Activated CD8-positive, alpha-beta memory T cell treated with anti-CD3 and anti-CD28 coated beads, Interleukin-2, amount 50 U/mL, for 1 hour (primary cell): ENCODE measurements around the gene FAM227A.
"Not testable (repeated sequence)": the region's sequence is repeated elsewhere in the genome, so short reads cannot be mapped to it uniquely, and the experiment has no call there.

Experiments
- DNase-seq: peaks from one replicate; pipeline ENCODE4 v3.0.0-alpha.2; 2020; ENCODE audit errors: extremely low read depth

FAM227A gene

GRCh38 chr22:38611559-38611958, 44.6 kb downstream of the FAM227A start:
- DNase-seq, result no peak

DNA sequence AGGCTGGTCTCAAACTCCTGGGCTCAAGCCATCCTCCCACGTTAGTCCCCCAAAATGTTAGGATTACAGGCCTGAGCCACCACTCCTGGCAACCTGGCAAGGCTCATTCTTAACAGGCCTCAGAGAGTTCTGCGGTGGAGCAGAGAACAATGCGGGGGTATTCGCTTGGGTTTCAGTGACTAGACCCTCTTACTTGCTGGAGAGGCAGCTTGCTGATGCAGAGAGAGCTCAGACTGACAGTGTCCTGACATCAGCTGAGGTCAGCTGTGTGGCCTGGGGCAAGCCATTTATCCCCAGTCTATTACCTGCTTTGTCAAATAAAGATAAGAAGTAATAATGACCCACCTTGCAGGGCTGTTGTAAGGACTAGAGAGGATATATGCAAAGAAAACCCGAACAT, 46.0 kb downstream of the FAM227A start:
- no peak for DNase-seq

DNA sequence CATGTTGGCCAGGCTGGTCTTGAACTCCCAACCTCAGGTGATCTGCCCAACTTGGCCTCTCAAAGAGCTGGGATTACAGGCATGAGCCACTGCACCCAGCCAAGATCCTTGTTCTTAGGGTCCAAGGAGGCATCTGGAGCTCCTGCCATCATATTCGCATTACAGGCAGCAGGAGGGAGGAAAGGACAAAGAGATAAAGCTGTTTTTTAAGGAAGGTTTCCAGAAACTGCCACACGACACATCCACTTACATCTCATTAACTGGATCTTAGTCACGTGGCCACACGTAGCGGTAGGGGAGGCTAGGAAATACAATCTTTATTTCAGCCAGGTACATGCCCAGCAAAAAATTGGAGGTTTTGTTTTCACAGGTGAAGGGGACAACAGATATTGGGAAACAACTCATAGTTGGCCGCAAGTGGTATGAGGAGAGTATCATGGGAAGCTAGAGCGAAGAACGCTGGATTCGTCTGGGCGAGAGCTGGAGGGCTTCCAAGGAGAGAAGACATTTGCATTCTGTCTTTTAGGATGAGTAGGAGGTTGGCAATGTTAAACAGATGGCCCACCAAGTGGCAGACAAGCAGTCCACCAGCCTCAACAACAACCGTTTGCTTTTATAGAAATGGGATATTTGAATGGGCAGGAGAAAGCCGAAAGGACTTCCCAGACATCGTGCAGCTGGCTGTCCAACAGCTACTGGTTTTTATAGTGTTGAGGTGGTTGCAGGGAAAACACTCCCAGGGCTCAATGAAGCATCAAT, 47.0 kb downstream of the FAM227A start:
- DNase-seq, result no peak

- DNase-seq, result no peak
Observed at GRCh38 chr22:38607680-38608079, 48.5 kb downstream of the FAM227A start.

DNA sequence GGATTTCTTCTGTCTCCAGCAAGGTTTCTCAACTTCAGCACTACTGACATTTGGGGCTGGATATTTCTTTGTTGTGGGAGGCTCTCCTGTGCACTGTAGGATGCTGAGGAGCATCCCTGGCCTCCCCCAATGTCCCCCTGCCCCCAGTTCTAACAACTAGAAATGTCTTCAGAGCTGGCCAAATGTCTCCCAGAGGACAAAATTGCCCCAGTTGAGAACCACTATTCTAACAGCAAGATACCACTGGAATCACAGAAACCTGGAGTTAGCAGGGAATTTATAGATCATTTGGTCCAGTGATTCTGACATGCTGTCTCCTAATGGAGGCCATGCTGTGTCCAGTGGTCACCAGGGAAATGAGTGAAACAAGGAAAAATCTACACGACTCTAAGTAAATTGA, 54.0 kb downstream of the FAM227A start:
- DNase-seq, result no peak

GRCh38 chr22:38601221-38601764, 54.9 kb downstream of the FAM227A start:
- DNase-seq, result no peak

DNA sequence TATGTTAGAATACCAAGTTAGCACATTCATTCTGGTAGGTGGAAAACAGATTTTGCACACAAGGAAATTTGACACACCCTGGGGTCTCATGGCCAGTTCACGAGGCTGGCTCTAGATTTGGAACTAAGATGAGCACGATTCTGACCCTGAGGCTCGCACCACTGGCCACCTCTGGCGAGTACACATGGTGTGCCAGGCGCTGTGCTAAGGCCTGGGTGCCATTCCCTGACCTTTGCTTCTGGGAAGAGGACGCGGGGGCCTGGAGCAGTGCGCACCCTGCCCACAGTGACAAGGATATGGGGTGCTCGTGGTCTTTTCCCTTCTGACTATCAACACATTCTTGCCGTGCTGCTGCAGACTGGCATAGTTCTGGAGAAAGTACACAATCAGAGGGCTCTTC, 56.7 kb downstream of the FAM227A start:
- DNase-seq, result no peak

GRCh38 chr22:38582923-38583322, 73.3 kb downstream of the FAM227A start:
- DNase-seq, result not testable (repeated sequence)

DNA sequence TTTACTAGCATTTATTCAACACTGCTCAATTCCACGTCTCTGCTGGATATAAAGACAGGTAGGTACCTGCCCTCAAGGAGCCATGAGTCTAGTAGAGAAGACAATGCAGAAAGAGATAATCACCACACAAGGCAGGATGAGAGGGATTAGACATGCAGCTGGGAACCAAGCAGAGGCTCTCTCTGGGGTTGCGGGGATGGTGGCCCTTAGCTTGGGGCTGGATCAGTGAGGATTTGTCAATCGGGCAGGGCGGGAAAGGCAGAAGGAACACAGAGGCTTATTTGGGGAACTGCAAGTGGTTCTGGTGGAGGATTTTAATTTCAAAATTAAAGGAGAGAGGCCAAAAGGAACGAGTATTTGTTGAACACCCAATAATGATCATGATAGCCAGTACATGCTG, 77.7 kb downstream of the FAM227A start:
- DNase-seq, result no peak

- DNase-seq, result no peak
Observed at GRCh38 chr22:38572065-38572464, 84.1 kb downstream of the FAM227A start.

DNA sequence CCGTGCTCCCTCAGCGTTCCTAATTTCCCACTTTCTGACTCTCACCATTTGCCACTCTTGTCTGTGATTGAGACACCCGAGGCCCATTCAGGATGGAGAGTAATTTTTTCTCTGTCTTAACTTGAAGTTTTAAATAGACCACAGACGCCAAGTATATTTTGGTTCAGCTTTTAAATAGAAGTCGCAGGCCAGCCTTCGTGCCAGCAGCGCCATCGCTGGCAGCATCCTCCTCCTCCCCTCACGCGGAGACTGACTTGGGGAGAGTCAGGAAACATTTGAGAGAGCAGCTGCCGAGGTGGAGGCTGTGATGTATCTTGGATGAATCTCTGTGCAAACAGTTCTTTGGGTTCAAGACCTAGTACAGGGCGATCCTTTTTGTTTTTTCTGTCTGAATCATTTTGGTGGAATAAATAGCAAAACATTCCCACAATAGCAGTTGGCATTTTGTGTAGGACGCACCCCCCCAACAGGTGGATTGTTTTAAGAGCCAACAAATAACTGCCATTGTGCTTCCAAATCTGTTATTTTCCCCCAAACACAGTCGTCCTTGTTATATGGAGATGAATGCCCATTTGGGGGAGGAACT, 85.3 kb downstream of the FAM227A start:
- no peak for DNase-seq

DNA sequence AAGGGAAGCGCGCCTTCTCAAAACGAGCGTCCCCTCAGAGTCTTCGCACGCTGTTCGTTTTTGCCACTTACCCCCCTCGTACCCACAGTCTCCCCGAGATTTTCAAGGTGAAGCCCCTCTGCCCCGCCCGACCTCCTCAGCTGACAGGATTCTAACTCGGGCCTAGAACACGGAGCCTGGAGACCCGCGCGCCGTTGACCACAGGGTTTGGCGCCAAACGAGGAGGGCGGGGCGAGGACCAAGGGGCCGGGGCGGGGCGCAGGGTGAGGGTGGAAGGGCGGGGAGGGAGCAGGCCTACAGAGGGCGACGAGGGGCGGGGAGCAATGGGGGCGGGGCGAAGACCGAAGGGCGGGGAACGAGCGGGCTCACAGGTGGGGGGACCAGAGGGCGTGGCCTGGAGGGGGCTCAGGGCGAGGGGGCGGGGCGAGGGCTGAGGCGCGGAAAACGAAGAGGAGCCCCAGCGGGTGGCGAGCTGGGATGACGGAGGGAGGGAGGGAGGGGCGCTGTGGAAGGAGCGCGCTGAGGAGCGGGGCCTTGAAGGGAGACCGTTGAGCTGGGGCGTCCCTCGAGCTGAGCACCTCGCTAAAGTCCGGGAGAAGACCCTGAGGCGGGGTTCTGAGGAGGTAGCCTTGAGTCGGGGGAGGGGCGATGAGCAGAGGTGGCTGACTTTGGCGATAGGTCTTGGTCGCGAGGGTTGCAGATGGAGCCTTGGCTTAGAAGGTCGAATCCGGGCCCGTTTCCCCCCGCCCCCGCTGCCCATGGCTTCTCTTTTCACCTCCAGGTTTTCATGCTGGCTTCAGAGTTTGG, 86.0 kb downstream of the FAM227A start, which contains the start of gene DMC1:
DMC1 (minus strand) TSS at position 212 of the 807 bp plus-strand sequence. CDS start 1,927 bp downstream, outside the sequence.
- peak; percentile 95 for DNase-seq

DNA sequence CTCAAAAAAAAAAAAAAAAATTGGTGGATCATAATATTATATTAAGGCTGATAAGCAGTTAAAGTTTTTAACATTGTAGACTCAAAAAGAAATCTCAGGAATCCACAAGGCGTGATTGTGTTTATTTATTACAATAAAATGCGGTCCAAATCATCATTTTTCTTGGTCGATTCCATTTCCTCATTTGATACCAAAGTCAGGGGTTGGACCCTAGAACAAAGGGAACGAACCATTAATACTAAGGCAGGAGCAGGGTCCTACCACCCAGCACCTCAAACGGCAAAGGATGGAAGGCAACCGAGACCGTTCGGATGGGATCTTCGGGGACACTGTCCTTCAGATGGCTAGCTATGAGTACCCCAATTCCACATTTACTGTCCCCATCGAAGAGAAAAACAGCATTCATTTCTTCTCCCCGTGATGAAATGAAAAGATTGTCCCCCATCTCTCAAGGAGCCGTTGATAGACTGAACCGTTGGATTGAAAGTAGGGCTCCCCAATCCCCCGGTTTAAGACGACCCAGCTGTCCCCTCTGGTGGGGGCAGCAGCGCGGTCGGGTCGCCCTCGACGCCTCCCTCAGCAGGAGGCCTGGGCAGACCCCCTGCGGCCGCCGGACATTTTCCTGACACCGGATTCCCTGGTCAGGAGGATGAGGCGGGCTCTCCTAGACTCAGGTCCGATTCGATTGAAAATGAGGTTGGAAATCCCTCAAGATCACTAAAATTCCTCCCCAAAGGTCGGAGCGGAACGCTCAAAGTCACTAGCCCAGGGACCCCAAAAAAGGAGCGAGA, 86.8 kb downstream of the FAM227A start:
- DNase-seq, result no peak

- no peak for DNase-seq
Observed at GRCh38 chr22:38567531-38568285, 88.5 kb downstream of the FAM227A start.

- no peak for DNase-seq
Observed at GRCh38 chr22:38566726-38567504, 89.3 kb downstream of the FAM227A start.

DNA sequence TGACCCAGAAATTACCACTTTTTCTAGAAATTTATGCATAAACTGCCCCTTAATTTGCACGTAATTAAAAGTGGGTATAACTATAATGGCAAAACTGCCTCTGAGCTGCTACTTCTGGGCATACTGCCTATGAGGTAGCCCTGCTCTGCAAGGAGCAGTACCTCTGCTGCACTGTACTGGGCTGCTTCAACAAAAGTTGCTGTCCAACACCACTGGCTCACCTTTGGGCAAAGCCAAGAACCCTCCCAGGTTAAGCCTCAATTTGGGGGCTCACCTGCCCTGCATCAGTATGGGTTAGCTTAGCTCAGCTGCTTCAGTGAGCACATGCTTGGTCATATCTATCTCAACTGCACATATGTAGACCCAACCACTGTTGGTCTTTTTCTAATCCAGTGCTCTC, 90.8 kb downstream of the FAM227A start:
- DNase-seq, result no peak

DNA sequence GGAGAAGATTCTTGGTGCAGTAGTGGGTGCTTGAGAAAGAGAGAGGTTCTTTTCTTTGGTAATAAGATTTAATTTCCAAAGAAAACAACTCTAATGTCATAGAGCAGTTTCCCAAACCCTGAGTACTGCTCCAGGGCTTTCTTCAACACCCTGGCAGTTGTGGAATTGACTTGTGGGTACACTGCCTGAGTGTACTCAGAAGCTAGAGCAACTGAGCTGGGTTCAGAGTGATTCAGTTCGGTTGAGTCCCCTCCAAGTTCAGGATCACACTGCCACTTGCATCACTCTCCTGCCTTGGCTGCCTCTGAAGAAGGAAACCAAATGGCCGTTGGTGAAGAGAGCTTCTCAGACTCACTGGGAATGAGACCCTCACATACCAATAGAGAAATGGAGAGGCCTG, 91.5 kb downstream of the FAM227A start:
- DNase-seq, result no peak

DNA sequence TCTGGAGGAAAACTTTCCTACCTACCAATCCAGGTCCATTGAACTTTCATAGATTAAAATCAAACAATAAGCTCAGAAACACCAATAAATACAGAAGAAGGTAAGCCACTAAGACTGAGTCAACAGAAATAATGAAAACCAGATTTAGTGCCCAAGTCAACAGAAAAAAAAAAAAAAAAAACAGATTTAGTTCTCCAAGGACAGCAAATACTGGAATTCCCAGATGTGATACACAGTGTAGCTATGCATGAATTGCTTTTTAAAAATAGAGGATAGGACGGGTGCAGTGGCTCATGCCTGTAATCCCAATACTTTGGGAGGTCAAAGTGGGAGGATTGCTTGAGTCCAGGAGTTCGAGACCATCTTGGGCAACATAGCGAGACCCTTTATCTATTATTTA, 101.9 kb downstream of the FAM227A start:
- no peak for DNase-seq

GRCh38 chr22:38549101-38549894, 106.9 kb downstream of the FAM227A start:
- no peak for DNase-seq
